PC-3 (cell line): ENCODE data around the gene COL3A1.

Experiments
- EZH2 ChIP-seq: fragments of 300-600 bp; sonication (generic); IDR thresholded peaks from one replicate; pipeline ENCODE4 v1.6.1; 2017; ENCODE audit warnings: antibody characterized with exemption, mild to moderate bottlenecking, low read length; ENCODE audit not compliant: unreplicated experiment
- TF ChIP-seq, protein P1 (sequence below): fragments of 300-600 bp; sonication (generic); conservative IDR thresholded peaks from 2 replicates; pipeline ENCODE4 v1.5.1; 2017; ENCODE audit warnings: antibody characterized with exemption, low read depth, mild to moderate bottlenecking, low read length

DNA sequence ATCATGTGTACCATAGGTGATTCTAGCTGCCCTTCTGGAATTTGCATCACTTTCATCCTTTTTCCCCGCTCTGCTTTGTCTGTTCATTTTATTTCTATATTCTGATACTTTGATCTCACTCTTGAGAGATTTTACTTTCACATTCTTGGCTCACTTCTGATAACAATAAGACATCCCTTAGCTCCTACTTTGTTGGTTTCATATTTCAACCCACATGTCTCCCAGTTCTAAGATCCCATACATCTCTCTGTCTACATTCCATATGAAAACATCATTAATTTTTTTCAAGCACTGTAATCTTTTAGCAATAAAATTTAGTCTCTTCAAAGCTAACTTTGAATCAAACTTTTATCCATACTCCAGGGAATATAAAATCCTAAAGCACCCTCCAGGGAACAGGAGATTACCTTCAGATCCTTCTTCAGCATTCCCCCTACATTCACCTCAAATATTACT is 75.6 kb downstream of the COL3A1 start:
- TF ChIP-seq, protein P1, sequence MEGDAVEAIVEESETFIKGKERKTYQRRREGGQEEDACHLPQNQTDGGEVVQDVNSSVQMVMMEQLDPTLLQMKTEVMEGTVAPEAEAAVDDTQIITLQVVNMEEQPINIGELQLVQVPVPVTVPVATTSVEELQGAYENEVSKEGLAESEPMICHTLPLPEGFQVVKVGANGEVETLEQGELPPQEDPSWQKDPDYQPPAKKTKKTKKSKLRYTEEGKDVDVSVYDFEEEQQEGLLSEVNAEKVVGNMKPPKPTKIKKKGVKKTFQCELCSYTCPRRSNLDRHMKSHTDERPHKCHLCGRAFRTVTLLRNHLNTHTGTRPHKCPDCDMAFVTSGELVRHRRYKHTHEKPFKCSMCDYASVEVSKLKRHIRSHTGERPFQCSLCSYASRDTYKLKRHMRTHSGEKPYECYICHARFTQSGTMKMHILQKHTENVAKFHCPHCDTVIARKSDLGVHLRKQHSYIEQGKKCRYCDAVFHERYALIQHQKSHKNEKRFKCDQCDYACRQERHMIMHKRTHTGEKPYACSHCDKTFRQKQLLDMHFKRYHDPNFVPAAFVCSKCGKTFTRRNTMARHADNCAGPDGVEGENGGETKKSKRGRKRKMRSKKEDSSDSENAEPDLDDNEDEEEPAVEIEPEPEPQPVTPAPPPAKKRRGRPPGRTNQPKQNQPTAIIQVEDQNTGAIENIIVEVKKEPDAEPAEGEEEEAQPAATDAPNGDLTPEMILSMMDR: no peak
- no peak for TF ChIP-seq EZH2
